HUES48 (cell line): Measurements from ENCODE around the gene LTBR.

Experiments used
- H3K27ac ChIP-seq: one replicate; pipeline ENCODE4 v1.7.0; 2013; ENCODE audit warnings: low read depth, low read length, inconsistent platforms
- H3K27me3 ChIP-seq: 2 replicates; pipeline ENCODE4 v1.6.1; 2013; ENCODE audit warnings: mild to moderate bottlenecking, low read length; ENCODE audit not compliant: control insufficient read depth, insufficient read depth
- H3K36me3 ChIP-seq: 2 replicates; pipeline ENCODE4 v1.6.1; 2013; ENCODE audit warnings: low read length; ENCODE audit not compliant: control insufficient read depth, insufficient read depth
- H3K4me1 ChIP-seq: 2 replicates; pipeline ENCODE4 v1.6.1; 2013; ENCODE audit warnings: mild to moderate bottlenecking, low read length; ENCODE audit not compliant: control insufficient read depth, insufficient read depth
- H3K4me3 ChIP-seq: 2 replicates; pipeline ENCODE4 v1.5.1; 2013; ENCODE audit warnings: mild to moderate bottlenecking, low read depth, low read length
- H3K9ac ChIP-seq: 2 replicates; pipeline ENCODE4 v1.6.1; 2013; ENCODE audit warnings: mild to moderate bottlenecking, low read depth, low read length, moderate library complexity
- H3K9me3 ChIP-seq: 2 replicates; pipeline ENCODE4 v1.6.1; 2013; ENCODE audit warnings: low read length; ENCODE audit not compliant: control insufficient read depth, insufficient read depth

The LTBR gene

GRCh38 chr12:6361834-6362233, 22.1 kb upstream of the LTBR start:
- Histone ChIP-seq H3K9ac (no peak overlapping the region), H3K4me1 (peaks cover 14% of the 10 kb centered on the region; the same call in 1 of the 2 replicates), H3K27ac (no peak overlapping the region)

GRCh38 chr12:6362403-6362802, 21.6 kb upstream of the LTBR start:
- Histone ChIP-seq H3K4me1 (peaks cover 14% of the 10 kb centered on the region; the same call in 1 of the 2 replicates), H3K27me3 (no peaks in the 10 kb centered on the region), H3K4me3 (no peak overlapping the region), H3K27ac (no peak overlapping the region), H3K9ac (no peak overlapping the region), H3K9me3 (no peaks in the 10 kb centered on the region), H3K36me3 (peaks cover 48% of the 10 kb centered on the region)

More at GRCh38 chr12:6361834-6362233, 22.1 kb upstream of the LTBR start:
- H3K27me3 ChIP-seq: no peaks in the 10 kb centered on the region
- H3K9me3 ChIP-seq: no peaks in the 10 kb centered on the region
- no peak overlapping the region for H3K4me3 ChIP-seq
- H3K36me3 ChIP-seq: peaks cover 46% of the 10 kb centered on the region

GRCh38 chr12:6363010-6363329, 21.0 kb upstream of the LTBR start:
- Histone ChIP-seq H3K27me3 (no peaks in the 10 kb centered on the region), H3K4me3 (no peak overlapping the region), H3K9ac (no peak overlapping the region), H3K4me1 (peaks cover 14% of the 10 kb centered on the region; the same call in 1 of the 2 replicates), H3K27ac (no peak overlapping the region), H3K9me3 (no peaks in the 10 kb centered on the region), H3K36me3 (peaks cover 47% of the 10 kb centered on the region)

GRCh38 chr12:6363330-6364043, 20.5 kb upstream of the LTBR start:
- Histone ChIP-seq H3K27ac (peak overlapping the region; percentile 81), H3K36me3 (peaks cover 43% of the 10 kb centered on the region), H3K9ac (no peak overlapping the region; the same call in 1 of the 2 replicates), H3K4me3 (peak overlapping the region; percentile 66), H3K4me1 (peaks cover 14% of the 10 kb centered on the region; the same call in 1 of the 2 replicates), H3K9me3 (no peaks in the 10 kb centered on the region), H3K27me3 (no peaks in the 10 kb centered on the region)

GRCh38 chr12:6364044-6364374, 20.0 kb upstream of the LTBR start:
- Histone ChIP-seq H3K4me1 (peaks cover 17% of the 10 kb centered on the region; the same call in 1 of the 2 replicates), H3K9ac (no peak overlapping the region), H3K4me3 (peak overlapping the region; percentile 66; the same call in 1 of the 2 replicates), H3K27me3 (no peaks in the 10 kb centered on the region), H3K27ac (peak overlapping the region; percentile 81), H3K36me3 (peaks cover 39% of the 10 kb centered on the region), H3K9me3 (no peaks in the 10 kb centered on the region)

GRCh38 chr12:6367065-6367968, 16.6 kb upstream of the LTBR start:
- Histone ChIP-seq H3K9me3 (no peaks in the 10 kb centered on the region), H3K27ac (no peak overlapping the region), H3K4me3 (no peak overlapping the region), H3K9ac (no peak overlapping the region), H3K4me1 (peaks cover 34% of the 10 kb centered on the region), H3K27me3 (no peaks in the 10 kb centered on the region), H3K36me3 (peaks cover 16% of the 10 kb centered on the region)

- H3K36me3 ChIP-seq: peaks cover 12% of the 10 kb centered on the region
- no peaks in the 10 kb centered on the region for H3K9me3 ChIP-seq
- no peak overlapping the region for H3K4me3 ChIP-seq
- H3K4me1 ChIP-seq: peaks cover 40% of the 10 kb centered on the region
- H3K27ac ChIP-seq: peak overlapping the region; percentile 19
- no peak overlapping the region for H3K9ac ChIP-seq
- H3K27me3 ChIP-seq: no peaks in the 10 kb centered on the region
Observed at GRCh38 chr12:6367969-6368892, 15.7 kb upstream of the LTBR start.

GRCh38 chr12:6368906-6369525, 14.9 kb upstream of the LTBR start:
- Histone ChIP-seq H3K9ac (no peak overlapping the region), H3K27me3 (no peaks in the 10 kb centered on the region), H3K4me3 (no peak overlapping the region), H3K27ac (no peak overlapping the region), H3K36me3 (peaks cover 12% of the 10 kb centered on the region), H3K9me3 (no peaks in the 10 kb centered on the region), H3K4me1 (peaks cover 34% of the 10 kb centered on the region)

- H3K36me3 ChIP-seq: peaks cover 12% of the 10 kb centered on the region
- no peaks in the 10 kb centered on the region for H3K27me3 ChIP-seq
- H3K4me1 ChIP-seq: peaks cover 36% of the 10 kb centered on the region
- no peaks in the 10 kb centered on the region for H3K9me3 ChIP-seq
- no peak overlapping the region for H3K4me3 ChIP-seq
- H3K9ac ChIP-seq: 0 out of 2 replicates have a peak overlapping the region, but pooled peaks have one; percentile 50
- peak overlapping the region; percentile 94 for H3K27ac ChIP-seq
Observed at GRCh38 chr12:6369916-6370575, 13.9 kb upstream of the LTBR start.

GRCh38 chr12:6370576-6370935, 13.4 kb upstream of the LTBR start:
- Histone ChIP-seq H3K4me3 (peak overlapping the region; percentile 46; the same call in 1 of the 2 replicates), H3K4me1 (peaks cover 36% of the 10 kb centered on the region), H3K9ac (peak overlapping the region; percentile 50), H3K27ac (peak overlapping the region; percentile 94), H3K9me3 (no peaks in the 10 kb centered on the region), H3K36me3 (peaks cover 12% of the 10 kb centered on the region), H3K27me3 (no peaks in the 10 kb centered on the region)
